SW 1271 (cell line): Measurements from ENCODE around the gene ALOX12B.
"Not testable (repeated sequence)": the region's sequence is repeated elsewhere in the genome, so short reads cannot be mapped to it uniquely, and the experiment has no call there.

Source experiments
- DNase-seq, 2 experiments: peaks; one replicate each; lab custom pipeline; 2025; lab: John Stamatoyannopoulos, UW

Gene ALOX12B

DNA sequence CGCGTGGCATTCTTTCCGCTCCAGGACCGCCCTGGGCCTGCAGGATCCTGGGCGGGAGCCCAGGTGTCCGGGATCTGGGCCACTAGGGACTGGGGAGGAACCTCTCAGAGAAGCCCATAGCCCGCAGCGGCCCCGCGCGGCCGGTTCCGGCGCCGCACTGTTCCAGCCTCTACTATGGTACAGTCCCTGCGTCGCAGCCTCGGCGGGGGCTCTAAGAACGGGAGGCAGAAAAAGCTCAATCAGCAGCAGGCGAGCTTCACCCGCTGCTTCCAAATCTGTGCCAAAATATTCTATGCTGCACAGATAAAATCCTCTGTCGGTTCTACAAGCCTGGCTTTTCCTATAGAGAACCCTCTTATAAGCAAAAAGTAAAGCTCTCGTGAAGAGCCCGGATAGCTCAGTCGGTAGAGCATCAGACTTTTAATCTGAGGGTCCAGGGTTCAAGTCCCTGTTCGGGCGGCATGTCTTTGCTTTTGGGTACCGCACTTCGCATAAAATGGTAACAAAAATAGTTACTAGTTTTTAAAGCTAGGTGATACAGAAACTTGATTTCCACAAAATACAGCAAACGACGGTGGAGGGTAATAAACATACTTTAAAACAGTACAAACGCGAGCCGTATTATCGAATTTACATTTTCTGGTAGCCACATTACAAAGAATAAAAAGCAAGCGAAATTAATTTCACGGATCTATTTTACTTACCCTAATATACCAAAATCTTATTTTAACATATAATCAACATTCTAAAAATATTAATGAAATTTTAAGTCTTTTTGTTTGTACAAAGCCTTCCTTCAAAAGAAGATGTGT, 31.5 kb upstream of the ALOX12B start:
- DNase-seq, result peak; percentile 39 to 92

DNA sequence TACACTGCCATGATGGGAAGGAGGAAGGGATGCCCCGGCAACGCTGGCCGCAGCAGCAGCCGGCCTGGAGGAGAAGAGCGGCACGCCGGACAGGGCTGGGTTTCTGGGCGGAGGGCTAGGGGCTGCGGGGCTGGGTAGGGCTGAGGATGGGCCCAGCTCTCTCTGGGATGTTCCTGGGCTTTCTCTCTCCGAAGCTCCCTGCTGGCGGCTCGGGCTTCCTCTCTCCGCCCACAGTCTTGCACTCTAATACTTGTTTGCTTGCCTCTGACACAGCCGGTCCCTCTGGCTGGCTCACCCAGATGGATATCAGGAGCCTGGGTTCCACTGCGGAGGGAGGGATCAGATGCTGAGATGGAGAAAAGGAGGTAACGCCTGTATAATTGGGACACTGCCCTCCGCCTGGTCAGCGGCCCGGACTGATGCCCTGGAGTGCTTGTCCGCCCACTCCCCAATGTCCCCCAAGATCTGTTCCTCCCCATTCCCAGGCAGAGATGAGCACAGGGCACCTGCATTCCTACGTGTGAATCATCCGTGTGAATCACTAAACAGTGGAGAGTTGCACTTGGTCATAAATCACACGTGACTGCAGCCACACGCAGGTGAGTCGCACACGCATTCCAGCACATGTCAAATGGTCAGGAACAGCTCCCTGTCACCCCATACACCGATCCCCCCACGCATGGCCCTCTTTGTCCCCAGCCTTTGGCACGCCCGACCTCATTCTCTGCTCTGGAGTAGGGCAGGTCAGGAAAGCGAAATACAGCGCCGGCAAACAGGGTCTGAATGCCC, 30.7 kb upstream of the ALOX12B start, which contains the start of gene ALOXE3:
TSS of gene ALOXE3 (minus strand) at position 535 of the 789 bp plus-strand sequence. CDS start at position 11, 524 bp downstream.
- peak in 1 of 2 experiments; percentile 65 for DNase-seq

DNA sequence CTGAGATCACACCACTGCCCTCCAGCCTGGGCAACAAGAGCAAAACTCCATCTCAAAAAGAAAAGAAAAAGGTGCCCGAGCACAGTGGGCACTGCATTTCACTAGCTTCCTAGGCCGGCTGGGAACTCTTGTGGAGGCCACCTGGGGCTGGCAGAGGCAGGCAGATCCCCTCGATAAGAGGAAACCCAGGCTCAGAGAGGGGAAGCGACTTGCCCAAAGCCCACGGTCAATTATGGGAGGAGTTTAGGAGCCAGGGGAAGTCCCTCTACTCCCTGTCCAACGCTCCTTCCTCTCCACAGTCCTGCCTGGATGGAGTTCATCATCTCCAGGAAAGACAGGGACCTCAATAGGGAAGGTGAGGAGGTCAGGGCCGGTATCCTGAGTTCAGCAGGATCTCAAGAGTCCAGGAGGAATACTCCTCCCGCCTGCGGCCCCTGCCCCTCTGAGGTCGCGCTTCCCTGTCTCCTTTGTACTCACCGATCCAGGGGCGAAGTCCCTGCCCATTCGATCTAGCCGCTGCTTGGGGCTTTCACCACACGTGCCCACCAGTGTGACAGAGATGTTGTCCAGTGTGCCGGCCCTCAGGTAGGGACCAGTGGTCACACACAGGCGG, 30.0 kb upstream of the ALOX12B start:
- no peak for DNase-seq

GRCh38 chr17:8116776-8117175, 29.3 kb upstream of the ALOX12B start:
- DNase-seq, result no peak

DNA sequence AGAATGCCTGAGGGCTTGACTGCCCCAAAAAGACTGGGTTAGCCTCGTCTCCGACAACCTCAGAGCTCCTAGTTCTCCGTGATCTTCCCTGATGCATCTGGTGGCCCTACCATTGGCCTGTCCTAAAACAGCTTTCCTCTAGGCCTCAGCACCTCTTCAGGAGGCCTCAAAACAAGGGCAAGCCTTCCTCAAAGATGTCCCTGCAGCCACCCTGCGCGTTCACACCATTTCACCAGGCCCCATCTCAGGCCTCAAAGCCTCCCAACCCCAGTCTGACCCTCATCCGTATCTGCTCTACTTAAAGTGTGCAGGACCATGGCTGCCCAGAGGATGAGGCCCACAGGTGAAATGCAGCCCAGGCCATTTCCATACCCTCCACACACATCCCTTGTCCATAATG, 23.4 kb upstream of the ALOX12B start:
- DNase-seq, result no peak

GRCh38 chr17:8110456-8110804, 22.9 kb upstream of the ALOX12B start:
- no peak for DNase-seq

GRCh38 chr17:8109661-8110455, 22.3 kb upstream of the ALOX12B start:
- DNase-seq, result no peak

- DNase-seq, result no peak
These were observed 21.6 kb upstream of the ALOX12B start for GRCh38 chr17:8108972-8109660.

GRCh38 chr17:8106980-8107379, 19.5 kb upstream of the ALOX12B start:
- DNase-seq, result not testable (repeated sequence)

GRCh38 chr17:8105957-8106398, 18.5 kb upstream of the ALOX12B start:
- no peak for DNase-seq

DNA sequence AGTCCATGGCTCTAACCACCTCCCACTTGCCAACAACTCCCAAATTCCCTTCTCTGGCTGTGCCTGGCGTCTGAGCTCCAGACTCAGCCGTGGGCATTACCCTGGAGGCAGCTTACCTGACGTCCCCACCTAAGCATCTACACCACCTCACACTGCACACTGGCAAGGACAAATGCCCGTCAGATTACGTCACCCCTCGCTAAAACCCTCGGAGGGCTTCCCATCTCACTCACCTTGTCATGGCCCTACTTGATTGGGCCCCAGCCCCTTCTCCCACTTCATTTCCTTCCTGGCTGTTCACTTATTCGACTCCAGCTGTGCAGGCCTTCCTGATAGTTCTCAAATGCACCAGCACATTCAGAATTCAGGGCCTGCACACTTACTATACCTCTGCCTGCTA, 17.4 kb upstream of the ALOX12B start:
- no peak for DNase-seq

- DNase-seq, result no peak
These were observed 16.0 kb upstream of the ALOX12B start for GRCh38 chr17:8103549-8103948.

- no peak for DNase-seq
These were observed 14.2 kb upstream of the ALOX12B start for GRCh38 chr17:8101721-8102120.

- DNase-seq, result no peak
These were observed 13.2 kb upstream of the ALOX12B start for GRCh38 chr17:8100763-8101162.

DNA sequence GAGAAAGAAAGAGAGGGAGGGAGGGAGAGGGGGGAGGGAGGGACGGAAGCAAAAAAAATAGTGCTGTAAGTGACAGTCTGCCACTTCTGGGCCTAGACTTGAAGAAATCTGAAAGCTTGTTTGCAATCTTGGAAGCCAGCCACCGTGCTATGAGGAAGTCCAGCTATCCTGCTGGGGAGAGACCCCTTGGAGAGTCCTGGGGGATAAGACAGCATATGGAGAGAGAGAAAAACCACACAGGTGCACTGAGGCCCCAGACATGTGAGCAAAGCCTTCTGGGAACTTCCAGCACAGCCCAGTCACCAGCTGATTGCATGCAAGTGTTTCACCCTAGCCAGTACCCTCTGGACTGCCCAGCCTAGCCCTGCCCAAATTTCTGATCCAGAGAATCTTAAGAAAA, 12.6 kb upstream of the ALOX12B start:
- DNase-seq, result no peak

DNA sequence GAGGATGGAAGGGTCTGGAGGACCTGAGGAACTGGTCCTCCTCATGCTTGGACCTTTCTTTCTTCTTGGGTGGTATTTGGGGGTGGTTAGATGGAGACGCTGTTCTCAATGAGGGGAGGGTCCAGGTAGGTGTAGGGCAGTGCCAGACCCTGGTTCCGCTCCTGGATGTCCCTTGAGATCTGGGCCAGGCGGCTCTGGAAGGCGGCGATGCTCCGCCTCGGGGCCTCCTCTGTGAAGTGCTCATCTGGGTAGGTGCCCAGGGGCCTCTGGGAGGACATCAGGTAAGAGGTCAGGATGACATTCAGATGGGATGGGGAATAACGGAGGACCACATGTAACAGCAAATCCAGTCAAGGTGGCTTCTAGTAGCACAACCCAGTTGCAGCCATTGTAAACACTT, 9.0 kb upstream of the ALOX12B start:
- DNase-seq, result no peak

DNA sequence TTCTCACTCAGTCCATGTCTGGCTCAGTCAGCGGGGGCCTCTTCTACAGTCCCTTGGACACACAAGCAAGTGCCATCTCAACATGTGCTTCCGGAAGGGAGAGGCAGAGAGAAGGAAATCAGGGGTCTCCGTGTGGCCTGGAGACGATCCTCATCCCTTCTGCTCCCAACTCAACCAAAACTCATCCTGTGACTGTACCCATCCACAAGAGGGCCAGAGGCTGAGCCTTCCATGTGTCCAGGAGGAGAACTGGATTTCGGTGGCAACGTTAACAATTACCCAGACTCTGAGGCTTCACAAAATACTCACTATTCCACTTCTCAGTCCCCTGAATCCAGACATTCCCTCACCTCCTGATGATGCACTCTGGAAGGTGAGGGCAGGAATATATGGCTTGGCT, 7.8 kb upstream of the ALOX12B start:
- DNase-seq, result no peak

GRCh38 chr17:8091033-8091687, 3.6 kb upstream of the ALOX12B start:
- DNase-seq, result no peak

DNA sequence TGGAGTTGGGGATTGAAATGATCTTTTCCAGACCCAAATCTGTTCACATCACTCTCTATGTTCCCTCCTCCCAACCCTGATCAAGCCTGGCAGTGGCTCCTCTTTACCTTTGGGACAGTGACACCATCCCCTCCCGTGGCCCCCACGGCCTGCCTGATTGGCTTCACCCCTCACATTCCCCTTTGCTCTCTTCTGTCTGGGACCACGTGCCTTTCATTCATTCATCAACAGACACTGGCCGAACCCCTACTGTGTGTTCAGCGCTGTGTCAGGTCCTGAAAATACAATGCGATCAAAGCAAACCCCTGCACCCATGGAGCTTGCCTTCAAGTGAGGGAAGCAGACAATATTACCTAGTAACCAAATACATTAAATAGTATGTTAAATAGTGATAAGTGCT, 2.2 kb upstream of the ALOX12B start:
- DNase-seq, result no peak

DNA sequence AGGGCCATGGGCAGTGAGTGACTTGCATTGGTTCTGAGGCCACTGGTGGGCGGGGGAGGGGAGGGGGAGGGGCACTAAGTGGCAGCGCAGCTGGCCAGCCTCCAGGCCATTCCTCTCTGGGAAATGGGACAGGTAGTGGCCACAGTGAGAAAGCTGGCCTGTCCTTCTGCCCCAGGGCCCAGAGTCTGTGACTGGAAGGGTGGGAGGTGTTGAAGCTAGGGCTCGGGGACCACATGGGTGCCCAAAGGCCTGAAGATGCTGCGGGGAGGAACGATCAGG, 375 bp upstream of the ALOX12B start:
- DNase-seq, result no peak

GRCh38 chr17:8084250-8084649, 3.3 kb downstream of the ALOX12B start:
- DNase-seq, result no peak
